ENCODE results near the gene IL17B. TPM values are rescaled to one million over a fixed set of nuclear protein-coding genes. Genes with fewer than 3 reads are reported as not detected.

IL17B gene
- total and polyA plus RNA-seq, 2 of the 13 experiments (the other 11 are each of a cell fraction or from before 2014, with no cell fraction given): 0.29 to 2.6 TPM

DNA sequence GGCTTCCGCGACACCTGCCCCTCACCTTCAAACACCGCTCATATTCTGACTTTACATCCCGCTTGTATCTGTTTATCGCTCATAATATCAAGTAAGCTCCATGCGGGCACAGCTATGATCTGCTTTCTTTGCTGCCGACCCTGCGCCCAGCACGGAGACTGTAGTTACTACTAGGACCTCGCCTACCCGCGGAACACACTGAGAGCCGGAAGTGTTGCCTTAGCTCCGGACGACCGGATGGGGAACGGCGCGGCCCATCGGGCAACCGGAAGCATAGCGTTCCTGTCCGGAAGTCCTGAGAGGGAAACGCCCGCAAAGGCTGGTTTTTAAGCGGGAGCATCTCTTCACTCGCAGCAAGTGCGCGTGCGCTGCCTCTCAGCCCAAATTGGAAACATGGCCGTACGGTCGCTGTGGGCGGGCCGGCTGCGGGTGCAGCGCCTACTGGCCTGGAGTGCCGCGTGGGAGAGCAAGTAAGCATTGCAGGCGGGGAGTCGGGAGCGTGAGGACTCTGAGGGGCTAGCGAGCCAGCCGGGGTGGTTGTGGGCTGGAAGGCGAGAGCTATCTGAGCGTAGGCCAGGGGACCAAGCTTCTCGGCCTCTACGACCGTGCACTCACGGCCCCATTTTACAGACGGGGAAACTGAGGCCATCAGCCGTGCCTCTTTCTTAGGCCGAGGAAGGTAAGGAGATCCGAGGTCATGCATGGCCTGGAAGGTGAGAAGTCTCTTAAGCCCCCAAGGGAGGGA lies 33.8 kb downstream of the IL17B start, which contains the start of gene GRPEL2 (continued):
- TF ChIP-seq EEA1 (CRISPR knock-in tag; IDR thresholded peaks at IDR 0.05; ENCODE audit: borderline replicate concordance) (no peak), ZNF619 (CRISPR knock-in tag; IDR thresholded peaks at IDR 0.05) (peak; percentile 47; the same call in 1 of the 2 replicates), ZNF143 (CRISPR knock-in tag; IDR thresholded peaks at IDR 0.05) (no peak), SATB2 (CRISPR knock-in tag; IDR thresholded peaks at IDR 0.05) (peak; percentile 47), ELF3 (CRISPR knock-in tag; IDR thresholded peaks at IDR 0.05) (peak; percentile 94), ZNF260 (CRISPR knock-in tag; IDR thresholded peaks at IDR 0.05; ENCODE audit: borderline replicate concordance, low read depth) (no peak), GPN1 (CRISPR knock-in tag; IDR thresholded peaks at IDR 0.05; ENCODE audit: borderline replicate concordance) (no peak), ZNF33A (CRISPR knock-in tag; IDR thresholded peaks at IDR 0.05; ENCODE audit: borderline replicate concordance) (0 out of 2 replicates have a peak, but pooled peaks have one; percentile 23), FOXC1 (CRISPR knock-in tag; IDR thresholded peaks at IDR 0.05; ENCODE audit: borderline replicate concordance) (peak; percentile 58; the same call in 1 of the 2 replicates), MTF2 (CRISPR knock-in tag; IDR thresholded peaks at IDR 0.05; ENCODE audit: borderline replicate concordance) (no peak; the same call in 1 of the 2 replicates), FOSL1 (CRISPR knock-in tag; IDR thresholded peaks at IDR 0.05; ENCODE audit: borderline replicate concordance) (no peak), ZNF564 (CRISPR knock-in tag; IDR thresholded peaks at IDR 0.05) (0 out of 2 replicates have a peak, but pooled peaks have one; percentile 73), MXD4 (CRISPR knock-in tag; IDR thresholded peaks at IDR 0.05) (peak; percentile 77), FOXA3 (CRISPR knock-in tag; IDR thresholded peaks at IDR 0.05) (no peak; the same call in 1 of the 2 replicates), MTF1 (CRISPR knock-in tag; IDR thresholded peaks at IDR 0.05) (no peak), ZNF549 (CRISPR knock-in tag; IDR thresholded peaks at IDR 0.05) (no peak), KLF15 (CRISPR knock-in tag; IDR thresholded peaks at IDR 0.05; ENCODE audit: borderline replicate concordance) (no peak)
- TF ChIP-seq, protein P1, sequence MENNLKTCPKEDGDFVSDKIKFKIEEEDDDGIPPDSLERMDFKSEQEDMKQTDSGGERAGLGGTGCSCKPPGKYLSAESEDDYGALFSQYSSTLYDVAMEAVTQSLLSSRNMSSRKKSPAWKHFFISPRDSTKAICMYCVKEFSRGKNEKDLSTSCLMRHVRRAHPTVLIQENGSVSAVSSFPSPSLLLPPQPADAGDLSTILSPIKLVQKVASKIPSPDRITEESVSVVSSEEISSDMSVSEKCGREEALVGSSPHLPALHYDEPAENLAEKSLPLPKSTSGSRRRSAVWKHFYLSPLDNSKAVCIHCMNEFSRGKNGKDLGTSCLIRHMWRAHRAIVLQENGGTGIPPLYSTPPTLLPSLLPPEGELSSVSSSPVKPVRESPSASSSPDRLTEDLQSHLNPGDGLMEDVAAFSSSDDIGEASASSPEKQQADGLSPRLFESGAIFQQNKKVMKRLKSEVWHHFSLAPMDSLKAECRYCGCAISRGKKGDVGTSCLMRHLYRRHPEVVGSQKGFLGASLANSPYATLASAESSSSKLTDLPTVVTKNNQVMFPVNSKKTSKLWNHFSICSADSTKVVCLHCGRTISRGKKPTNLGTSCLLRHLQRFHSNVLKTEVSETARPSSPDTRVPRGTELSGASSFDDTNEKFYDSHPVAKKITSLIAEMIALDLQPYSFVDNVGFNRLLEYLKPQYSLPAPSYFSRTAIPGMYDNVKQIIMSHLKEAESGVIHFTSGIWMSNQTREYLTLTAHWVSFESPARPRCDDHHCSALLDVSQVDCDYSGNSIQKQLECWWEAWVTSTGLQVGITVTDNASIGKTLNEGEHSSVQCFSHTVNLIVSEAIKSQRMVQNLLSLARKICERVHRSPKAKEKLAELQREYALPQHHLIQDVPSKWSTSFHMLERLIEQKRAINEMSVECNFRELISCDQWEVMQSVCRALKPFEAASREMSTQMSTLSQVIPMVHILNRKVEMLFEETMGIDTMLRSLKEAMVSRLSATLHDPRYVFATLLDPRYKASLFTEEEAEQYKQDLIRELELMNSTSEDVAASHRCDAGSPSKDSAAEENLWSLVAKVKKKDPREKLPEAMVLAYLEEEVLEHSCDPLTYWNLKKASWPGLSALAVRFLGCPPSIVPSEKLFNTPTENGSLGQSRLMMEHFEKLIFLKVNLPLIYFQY (CRISPR knock-in tag; IDR thresholded peaks at IDR 0.05; ENCODE audit: borderline replicate concordance): peak; percentile 81
- TF ChIP-seq, protein P2, sequence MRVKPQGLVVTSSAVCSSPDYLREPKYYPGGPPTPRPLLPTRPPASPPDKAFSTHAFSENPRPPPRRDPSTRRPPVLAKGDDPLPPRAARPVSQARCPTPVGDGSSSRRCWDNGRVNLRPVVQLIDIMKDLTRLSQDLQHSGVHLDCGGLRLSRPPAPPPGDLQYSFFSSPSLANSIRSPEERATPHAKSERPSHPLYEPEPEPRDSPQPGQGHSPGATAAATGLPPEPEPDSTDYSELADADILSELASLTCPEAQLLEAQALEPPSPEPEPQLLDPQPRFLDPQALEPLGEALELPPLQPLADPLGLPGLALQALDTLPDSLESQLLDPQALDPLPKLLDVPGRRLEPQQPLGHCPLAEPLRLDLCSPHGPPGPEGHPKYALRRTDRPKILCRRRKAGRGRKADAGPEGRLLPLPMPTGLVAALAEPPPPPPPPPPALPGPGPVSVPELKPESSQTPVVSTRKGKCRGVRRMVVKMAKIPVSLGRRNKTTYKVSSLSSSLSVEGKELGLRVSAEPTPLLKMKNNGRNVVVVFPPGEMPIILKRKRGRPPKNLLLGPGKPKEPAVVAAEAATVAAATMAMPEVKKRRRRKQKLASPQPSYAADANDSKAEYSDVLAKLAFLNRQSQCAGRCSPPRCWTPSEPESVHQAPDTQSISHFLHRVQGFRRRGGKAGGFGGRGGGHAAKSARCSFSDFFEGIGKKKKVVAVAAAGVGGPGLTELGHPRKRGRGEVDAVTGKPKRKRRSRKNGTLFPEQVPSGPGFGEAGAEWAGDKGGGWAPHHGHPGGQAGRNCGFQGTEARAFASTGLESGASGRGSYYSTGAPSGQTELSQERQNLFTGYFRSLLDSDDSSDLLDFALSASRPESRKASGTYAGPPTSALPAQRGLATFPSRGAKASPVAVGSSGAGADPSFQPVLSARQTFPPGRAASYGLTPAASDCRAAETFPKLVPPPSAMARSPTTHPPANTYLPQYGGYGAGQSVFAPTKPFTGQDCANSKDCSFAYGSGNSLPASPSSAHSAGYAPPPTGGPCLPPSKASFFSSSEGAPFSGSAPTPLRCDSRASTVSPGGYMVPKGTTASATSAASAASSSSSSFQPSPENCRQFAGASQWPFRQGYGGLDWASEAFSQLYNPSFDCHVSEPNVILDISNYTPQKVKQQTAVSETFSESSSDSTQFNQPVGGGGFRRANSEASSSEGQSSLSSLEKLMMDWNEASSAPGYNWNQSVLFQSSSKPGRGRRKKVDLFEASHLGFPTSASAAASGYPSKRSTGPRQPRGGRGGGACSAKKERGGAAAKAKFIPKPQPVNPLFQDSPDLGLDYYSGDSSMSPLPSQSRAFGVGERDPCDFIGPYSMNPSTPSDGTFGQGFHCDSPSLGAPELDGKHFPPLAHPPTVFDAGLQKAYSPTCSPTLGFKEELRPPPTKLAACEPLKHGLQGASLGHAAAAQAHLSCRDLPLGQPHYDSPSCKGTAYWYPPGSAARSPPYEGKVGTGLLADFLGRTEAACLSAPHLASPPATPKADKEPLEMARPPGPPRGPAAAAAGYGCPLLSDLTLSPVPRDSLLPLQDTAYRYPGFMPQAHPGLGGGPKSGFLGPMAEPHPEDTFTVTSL (CRISPR knock-in tag; IDR thresholded peaks at IDR 0.05; ENCODE audit: borderline replicate concordance): peak; percentile 63; the same call in 1 of the 2 replicates
